GM23338 (cell line): ENCODE data around the gene HIVEP3. TPM values are rescaled to one million over a fixed set of nuclear protein-coding genes. Genes with fewer than 3 reads are reported as not detected.

Source experiments
- ATAC-seq: fragments of 200-7000 bp; cut with Tn5 transposase; 3 replicates; pipeline ENCODE4 v1.9.1; 2020
- DNase-seq: peaks from one replicate; pipeline ENCODE4 v3.0.0-alpha.2; 2015; ENCODE audit warnings: low spot score
- H2AFZ ChIP-seq: fragments of 200-600 bp; sonication (generic); 2 replicates; pipeline ENCODE4 v1.8.0; 2016; ENCODE audit warnings: antibody characterized with exemption, mild to moderate bottlenecking, moderate library complexity
- H3F3A ChIP-seq: fragments of 200-600 bp; sonication (generic); replicated peaks from 2 replicates; pipeline ENCODE4 v1.8.0; 2017; ENCODE audit warnings: antibody characterized with exemption, mixed run types, low read depth
- H3K27ac ChIP-seq: fragments of 200-600 bp; sonication (generic); 2 replicates; pipeline ENCODE4 v1.6.1; 2016; ENCODE audit warnings: low read depth
- H3K27me3 ChIP-seq: fragments of 200-600 bp; sonication (generic); 2 replicates; pipeline ENCODE4 v1.8.0; 2016; ENCODE audit warnings: mild to moderate bottlenecking, mixed run types, moderate library complexity; ENCODE audit not compliant: insufficient read depth
- H3K36me3 ChIP-seq: fragments of 200-600 bp; sonication (generic); 2 replicates; pipeline ENCODE4 v1.8.0; 2016; ENCODE audit warnings: mild to moderate bottlenecking; ENCODE audit not compliant: insufficient read depth
- H3K4me1 ChIP-seq: fragments of 200-600 bp; sonication (generic); 2 replicates; pipeline ENCODE4 v1.8.0; 2016; ENCODE audit warnings: mild to moderate bottlenecking, moderate library complexity; ENCODE audit not compliant: insufficient read depth
- H3K4me2 ChIP-seq: fragments of 200-600 bp; sonication (generic); 2 replicates; pipeline ENCODE4 v1.7.1; 2017; ENCODE audit warnings: mixed run types
- H3K4me3 ChIP-seq: fragments of 200-600 bp; sonication (generic); 2 replicates; pipeline ENCODE4 v1.6.1; 2016; ENCODE audit warnings: mixed run types
- H3K79me2 ChIP-seq: fragments of 200-600 bp; sonication (generic); replicated peaks from 2 replicates; pipeline ENCODE4 v1.8.0; 2017; ENCODE audit warnings: mild to moderate bottlenecking; ENCODE audit not compliant: insufficient read depth
- H3K9me2 ChIP-seq: fragments of 200-600 bp; sonication (generic); 2 replicates; pipeline ENCODE4 v1.8.0; 2017; ENCODE audit not compliant: insufficient read depth
- H4K20me1 ChIP-seq: fragments of 200-600 bp; sonication (generic); replicated peaks from 2 replicates; pipeline ENCODE4 v1.8.0; 2017; ENCODE audit warnings: mild to moderate bottlenecking; ENCODE audit not compliant: insufficient read depth
- H3K27ac Mint-ChIP-seq: 2 replicates; pipeline ENCODE4 v1.8.0; 2020; ENCODE audit warnings: inconsistent platforms, mild to moderate bottlenecking, moderate library complexity, mixed read lengths
- H3K27me3 Mint-ChIP-seq: 3 replicates; pipeline ENCODE4 v1.8.0; 2022; ENCODE audit warnings: low read depth, mild to moderate bottlenecking, moderate library complexity, mixed read lengths, inconsistent platforms; ENCODE audit not compliant: insufficient read depth, poor library complexity
- H3K36me3 Mint-ChIP-seq: 3 replicates; pipeline ENCODE4 v1.8.0; 2021; ENCODE audit warnings: low read depth, mild to moderate bottlenecking, inconsistent platforms, moderate library complexity, mixed read lengths
- H3K4me1 Mint-ChIP-seq: 3 replicates; pipeline ENCODE4 v1.8.0; 2020; ENCODE audit warnings: mild to moderate bottlenecking, inconsistent platforms, mixed read lengths
- H3K4me3 Mint-ChIP-seq: 3 replicates; pipeline ENCODE4 v1.8.0; 2021; ENCODE audit warnings: moderate library complexity, mild to moderate bottlenecking, inconsistent platforms, mixed read lengths
- H3K9me3 Mint-ChIP-seq: 3 replicates; pipeline ENCODE4 v1.8.0; 2020; ENCODE audit warnings: moderate library complexity, mild to moderate bottlenecking, inconsistent platforms, mixed read lengths
- CTCF ChIP-seq, 2 experiments: fragments of 200-600 bp in 1 of 2; sonication (generic) in 1 of 2; conservative IDR thresholded peaks; 2 replicates each; pipeline versions ENCODE4 v1.5.1 to v1.6.1; 2016 to 2017; ENCODE audit warnings: antibody characterized with exemption in 2 of 2, low read depth in 2 of 2, mild to moderate bottlenecking in 2 of 2, moderate library complexity in 1 of 2
- ETS1 ChIP-seq: IDR thresholded peaks from 2 replicates; pipeline ENCODE4 v1.6.1; 2016; ENCODE audit warnings: antibody characterized with exemption
- EZH2 ChIP-seq: fragments of 200-600 bp; sonication (generic); IDR thresholded peaks from one replicate; pipeline ENCODE4 v1.8.0; 2017; ENCODE audit warnings: antibody characterized with exemption, mild to moderate bottlenecking, low read depth; ENCODE audit not compliant: unreplicated experiment
- EZH2phosphoT487 ChIP-seq: fragments of 200-600 bp; sonication (generic); IDR thresholded peaks from one replicate; pipeline ENCODE4 v1.8.1; 2018; ENCODE audit warnings: antibody characterized with exemption; ENCODE audit not compliant: unreplicated experiment
- JUNB ChIP-seq: IDR thresholded peaks from one replicate; pipeline ENCODE4 v1.6.1; 2016; ENCODE audit warnings: antibody characterized with exemption; ENCODE audit not compliant: unreplicated experiment
- NANOG ChIP-seq: IDR thresholded peaks from 2 replicates; pipeline ENCODE4 v1.6.1; 2016; ENCODE audit warnings: antibody characterized with exemption, borderline replicate concordance
- POLR2AphosphoS5 ChIP-seq: IDR thresholded peaks from 2 replicates; pipeline ENCODE4 v1.6.1; 2016; ENCODE audit warnings: antibody characterized with exemption, low read depth
- REST ChIP-seq: IDR thresholded peaks from one replicate; pipeline ENCODE4 v1.6.1; 2018; ENCODE audit warnings: antibody characterized with exemption; ENCODE audit not compliant: unreplicated experiment
- STAT1 ChIP-seq: IDR thresholded peaks from one replicate; pipeline ENCODE4 v1.6.1; 2016; ENCODE audit warnings: antibody characterized with exemption; ENCODE audit not compliant: unreplicated experiment
- ZNF114 ChIP-seq: fragments of 250-450 bp; sonication (Bioruptor Pico); IDR thresholded peaks from 2 replicates; pipeline ENCODE4 v1.5.0; 2020; ENCODE audit warnings: mild to moderate bottlenecking, moderate library complexity
- ZNF331 ChIP-seq: fragments of 250-450 bp; sonication (Bioruptor Pico); IDR thresholded peaks from 2 replicates; pipeline ENCODE4 v1.5.0; 2020; ENCODE audit warnings: low read depth, mild to moderate bottlenecking, moderate library complexity
- ZNF462 ChIP-seq: fragments of 250-450 bp; sonication (Bioruptor Pico); IDR thresholded peaks from 2 replicates; pipeline ENCODE4 v1.5.0; 2020; ENCODE audit warnings: mild to moderate bottlenecking, moderate library complexity
- polyA plus RNA-seq: library from polyadenylated mRNA; unstranded; fragments of >200 nt; fragmentation: Nextera tagmentation; extraction: Ambion mirVana; gene quantifications from 2 replicates; pipeline ENCODE4 v1.2.1, GENCODE V29; 2016
- total RNA-seq: library from RNA; depleted of rRNA; stranded (reverse); fragments of >200 nt; shearing (Covaris generic); gene quantifications from 2 replicates; pipeline ENCODE4 v1.2.3, GENCODE V29; 2014

HIVEP3 gene
- total and polyA plus RNA-seq, 2 experiments from 2014 or later = 0.14 to 0.24 TPM

- TF ChIP-seq REST = no peak
- TF ChIP-seq CTCF (conservative IDR thresholded peaks at IDR 0.05; ENCODE audit: low read depth in 2 of 2) = no peak
- TF ChIP-seq JUNB = no peak
- no peak for TF ChIP-seq POLR2AphosphoS5
- TF ChIP-seq ETS1 = no peak
- no peak for TF ChIP-seq EZH2phosphoT487
- TF ChIP-seq ZNF331 (CRISPR knock-in tag) = no peak
- no peak for TF ChIP-seq NANOG
- no peak for TF ChIP-seq EZH2
Observed at GRCh38 chr1:41576620-41577019, 342.1 kb downstream of the HIVEP3 start (continued).

GRCh38 chr1:41576206-41576605 lies 342.5 kb downstream of the HIVEP3 start:
- no peak overlapping the region for H3K27ac ChIP-seq
- ATAC-seq (no peak), DNase-seq (no peak)
- Mint-ChIP-seq H3K9me3 (no peaks in the 10 kb centered on the region; the same call in 1 of the 3 replicates), H3K27ac (no peak overlapping the region), H3K36me3 (no peaks in the 10 kb centered on the region), H3K4me1 (no peaks in the 10 kb centered on the region; the same call in 2 of the 3 replicates), H3K4me3 (no peak overlapping the region), H3K27me3 (peaks cover 5% of the 10 kb centered on the region)
- H3K27me3 ChIP-seq = no peaks in the 10 kb centered on the region
- no peaks in the 10 kb centered on the region for H3K9me2 ChIP-seq
- no peak overlapping the region for H2AFZ ChIP-seq
- H3K36me3 ChIP-seq = no peaks in the 10 kb centered on the region
- H3F3A ChIP-seq = no peaks in the 10 kb centered on the region
- no peaks in the 10 kb centered on the region for H3K4me1 ChIP-seq
- H3K4me3 ChIP-seq = no peak overlapping the region
- H3K4me2 ChIP-seq = no peak overlapping the region
- no peaks in the 10 kb centered on the region for H3K79me2 ChIP-seq
- H4K20me1 ChIP-seq = no peaks in the 10 kb centered on the region
- TF ChIP-seq JUNB (no peak), ZNF114 (no peak), EZH2 (no peak), STAT1 (no peak), ZNF462 (no peak)
